PFSK-1 (cell line): ENCODE results near the gene MUSK.

Experiments used
- FOXP2 ChIP-seq: optimal IDR thresholded peaks from 2 replicates; pipeline ENCODE3; 2011; ENCODE audit warnings: borderline replicate concordance, control low read depth, inconsistent platforms; ENCODE audit not compliant: insufficient read depth; ENCODE audit errors: extremely low read length, extremely low read depth
- POLR2AphosphoS5 ChIP-seq: IDR thresholded peaks from 2 replicates; pipeline ENCODE4 v1.6.1; 2012; ENCODE audit warnings: low read depth, mild to moderate bottlenecking, control low read depth, low read length, moderate library complexity
- REST ChIP-seq, 2 experiments: IDR thresholded peaks; 2 replicates each; pipeline versions ENCODE4 v1.6.1 to v1.8.0; 2011 to 2012; ENCODE audit warnings: low read depth in 2 of 2, low read length in 2 of 2, control low read depth in 1 of 2, inconsistent platforms in 1 of 2, mild to moderate bottlenecking in 1 of 2, moderate library complexity in 1 of 2; ENCODE audit not compliant: insufficient read depth in 1 of 2
- SIN3A ChIP-seq: IDR thresholded peaks from 2 replicates; pipeline ENCODE4 v1.6.1; 2012; ENCODE audit warnings: mild to moderate bottlenecking, low read length, moderate library complexity, borderline replicate concordance; ENCODE audit not compliant: insufficient read depth
- TAF1 ChIP-seq: IDR thresholded peaks from 2 replicates; pipeline ENCODE4 v1.6.1; 2012; ENCODE audit warnings: low read length, control low read depth, borderline replicate concordance; ENCODE audit not compliant: insufficient read depth

The MUSK gene

GRCh38 chr9:110762783-110763182, 94.2 kb downstream of the MUSK start:
- no peak for TF ChIP-seq FOXP2
- no peak for TF ChIP-seq TAF1
- TF ChIP-seq SIN3A: no peak
- no peak for TF ChIP-seq POLR2AphosphoS5
- TF ChIP-seq REST (IDR thresholded peaks at IDR 0.05; ENCODE audit: insufficient read depth in 1 of 2, low read depth in 2 of 2, low read length in 2 of 2): no peak

GRCh38 chr9:110763568-110763967, 95.0 kb downstream of the MUSK start:
- no peak for TF ChIP-seq SIN3A
- no peak for TF ChIP-seq FOXP2
- no peak for TF ChIP-seq POLR2AphosphoS5
- no peak for TF ChIP-seq REST (IDR thresholded peaks at IDR 0.05; ENCODE audit: insufficient read depth in 1 of 2, low read depth in 2 of 2, low read length in 2 of 2)
- TF ChIP-seq TAF1: no peak

GRCh38 chr9:110764006-110764405, 95.4 kb downstream of the MUSK start:
- TF ChIP-seq POLR2AphosphoS5 (no peak), REST (IDR thresholded peaks at IDR 0.05; ENCODE audit: insufficient read depth in 1 of 2, low read depth in 2 of 2, low read length in 2 of 2) (no peak), FOXP2 (no peak), SIN3A (no peak), TAF1 (no peak)

- no peak for TF ChIP-seq SIN3A
- TF ChIP-seq REST (IDR thresholded peaks at IDR 0.05; ENCODE audit: insufficient read depth in 1 of 2, low read depth in 2 of 2, low read length in 2 of 2): no peak
- no peak for TF ChIP-seq FOXP2
- TF ChIP-seq POLR2AphosphoS5: no peak
- no peak for TF ChIP-seq TAF1
Observed at GRCh38 chr9:110765926-110766325, 97.3 kb downstream of the MUSK start.

GRCh38 chr9:110767559-110768063, 99.0 kb downstream of the MUSK start:
- TF ChIP-seq POLR2AphosphoS5 (no peak), REST (IDR thresholded peaks at IDR 0.05; ENCODE audit: insufficient read depth in 1 of 2, low read depth in 2 of 2, low read length in 2 of 2) (no peak), SIN3A (no peak), FOXP2 (no peak), TAF1 (no peak)
